D721Med (cell line): ENCODE measurements around the gene C1orf35.
A peak's percentile ranks its signal among the peaks of the same experiment; 100 is the strongest.

ENCODE experiments used
- DNase-seq: peaks from one replicate; pipeline ENCODE4 v3.0.0; 2011; ENCODE audit warnings: low spot score; ENCODE audit not compliant: insufficient read length
- FAIRE-seq: peaks from 2 replicates; lab custom pipeline; 2011; peaks lifted over from hg19 to GRCh38; lab: Jason Lieb, UNC
- CTCF ChIP-seq: IDR thresholded peaks from 2 replicates; pipeline ENCODE4 v1.5.1; 2012; ENCODE audit warnings: mild to moderate bottlenecking, control low read depth; ENCODE audit not compliant: insufficient read depth; ENCODE audit errors: missing control alignments

The C1orf35 gene

DNA sequence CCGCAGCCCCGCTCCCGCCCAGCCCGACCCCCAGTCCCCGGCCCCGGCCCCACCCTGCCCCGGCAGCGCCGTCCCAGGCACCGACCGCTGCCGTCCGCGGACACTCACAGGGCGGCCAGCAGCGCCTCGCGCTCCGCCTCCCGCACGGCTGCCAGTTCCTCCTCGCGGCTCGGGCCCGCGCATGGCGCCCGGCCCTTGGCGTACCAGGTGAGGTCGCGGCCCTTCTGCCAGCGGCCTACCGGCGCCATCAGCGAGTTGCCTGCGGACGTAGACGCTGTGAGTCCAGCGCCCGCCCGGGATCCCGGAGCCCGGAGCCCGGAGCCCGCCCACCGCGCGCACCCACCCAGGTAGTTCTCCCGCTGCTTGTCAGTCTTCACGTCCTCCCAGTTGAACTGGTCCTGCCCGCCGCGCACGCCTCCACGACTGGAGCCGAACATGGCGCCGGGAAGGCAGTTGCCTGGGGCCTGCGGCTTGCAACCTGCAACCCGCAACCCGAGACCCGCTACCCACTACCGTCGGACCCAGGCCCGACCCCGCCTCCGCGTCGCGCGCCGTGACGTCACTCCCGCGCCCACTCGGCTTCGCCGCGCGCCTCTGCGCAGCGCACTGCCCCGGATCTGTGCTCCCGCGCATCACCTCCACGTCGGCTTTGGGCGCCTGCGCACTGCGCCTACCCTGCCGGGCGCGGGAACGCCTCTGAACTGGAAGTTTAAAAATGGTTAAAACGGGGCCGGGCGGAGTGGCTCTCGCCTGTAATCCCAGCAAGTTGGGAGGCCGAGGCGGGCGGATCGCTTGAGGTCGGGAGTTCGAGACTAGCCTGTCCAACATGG lies at the start of gene C1orf35:
C1orf35 (minus strand) TSS at position 535 of the 830 bp plus-strand sequence; CDS start at position 437, 98 bp downstream.
- FAIRE-seq (no peak), DNase-seq (peak; percentile 100)
- TF ChIP-seq CTCF = no peak

DNA sequence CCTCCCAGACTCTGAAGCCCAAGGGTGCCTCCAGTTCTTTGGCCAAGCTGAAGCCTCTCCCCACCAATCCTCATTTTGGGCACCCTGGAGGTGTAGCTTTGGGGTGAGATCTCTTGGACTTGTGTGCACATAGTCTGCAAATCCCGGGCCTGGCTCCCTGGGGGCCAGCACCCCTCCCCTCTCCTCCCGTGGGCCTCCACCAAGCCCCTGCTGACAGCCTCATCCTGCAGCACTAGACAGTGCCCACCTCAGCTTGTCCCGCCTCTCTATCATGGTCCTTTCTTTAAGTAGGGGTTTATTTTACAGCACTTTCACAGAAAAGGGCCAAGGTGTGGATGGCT lies 49.8 kb upstream of the C1orf35 start:
- TF ChIP-seq CTCF = no peak
- no peak for DNase-seq
- no peak for FAIRE-seq

GRCh38 chr1:228152097-228152917 lies 49.2 kb upstream of the C1orf35 start:
- no peak for FAIRE-seq
- TF ChIP-seq CTCF = no peak
- DNase-seq = no peak

DNA sequence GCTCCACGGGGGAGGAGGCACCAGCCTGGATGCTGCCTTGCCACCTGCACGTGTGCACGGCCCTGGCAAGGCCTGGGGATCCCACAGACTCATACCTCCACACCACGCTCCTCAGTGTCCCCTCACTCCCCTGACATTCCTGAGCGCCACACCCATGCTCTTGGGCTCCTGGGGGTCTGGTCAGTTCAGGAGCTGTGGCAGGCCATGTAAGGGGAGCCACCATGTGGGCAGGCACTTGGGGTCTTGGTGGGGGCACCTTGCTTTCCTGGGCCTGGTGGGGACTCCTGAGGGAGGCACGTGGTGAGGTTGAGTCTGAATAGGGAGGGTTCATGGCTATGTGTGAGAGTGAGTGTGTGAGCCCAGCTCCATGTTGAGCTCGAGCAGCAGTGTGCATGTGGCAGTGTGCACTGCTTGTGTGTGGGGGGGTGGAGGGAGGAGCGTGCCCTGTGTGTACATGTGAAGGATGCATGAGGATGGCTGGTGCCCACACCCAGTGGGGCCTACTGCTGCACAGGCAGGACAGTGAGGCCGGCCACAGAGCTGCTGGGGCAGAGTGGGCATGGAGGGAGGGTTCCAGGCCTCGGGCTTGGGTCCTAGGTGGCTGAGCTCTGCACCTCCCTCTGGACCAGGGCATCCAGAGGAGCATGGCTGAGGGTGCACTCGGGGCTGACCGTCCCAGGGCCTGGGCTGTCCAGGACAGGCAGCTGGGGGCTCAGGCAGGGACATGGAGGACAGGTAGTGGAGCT lies 48.2 kb upstream of the C1orf35 start:
- TF ChIP-seq CTCF = no peak
- no peak for DNase-seq
- FAIRE-seq = no peak

DNA sequence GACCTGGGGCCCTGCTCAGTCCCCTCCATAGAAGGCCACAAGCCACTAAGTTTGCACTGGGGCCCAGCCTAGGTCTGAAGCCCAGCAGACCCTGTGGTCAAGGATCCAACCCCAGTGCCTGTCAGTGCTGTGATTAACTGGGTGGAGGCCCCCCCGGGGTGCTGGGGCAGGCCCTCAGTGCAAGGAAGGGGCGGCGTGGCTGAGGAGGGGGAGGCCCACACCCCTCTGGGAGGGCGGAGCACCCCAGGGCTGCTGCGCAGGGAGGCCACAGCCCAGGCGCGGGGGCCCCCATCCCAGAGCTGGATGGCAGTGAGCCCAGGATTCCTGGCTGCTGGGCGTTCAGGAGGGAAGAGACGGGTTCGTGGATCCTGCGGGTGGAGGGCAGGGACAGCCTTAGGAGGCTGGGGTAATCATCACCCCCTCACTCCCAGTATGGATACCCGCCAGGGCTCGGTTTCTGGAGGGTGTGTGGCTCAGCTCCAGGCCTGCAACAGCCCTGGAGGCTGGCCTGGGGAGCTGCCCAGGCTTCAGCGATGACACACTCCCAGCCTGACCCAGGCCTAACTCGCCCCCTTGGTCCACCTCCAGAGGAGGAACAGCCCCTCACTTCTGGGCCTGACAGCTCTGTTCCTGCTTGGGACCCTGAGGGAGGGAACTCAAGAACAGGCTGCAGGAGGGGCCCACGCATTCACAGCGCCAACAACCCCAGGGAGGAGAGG lies 47.5 kb upstream of the C1orf35 start:
- no peak for TF ChIP-seq CTCF
- DNase-seq = no peak
- FAIRE-seq = no peak

DNA sequence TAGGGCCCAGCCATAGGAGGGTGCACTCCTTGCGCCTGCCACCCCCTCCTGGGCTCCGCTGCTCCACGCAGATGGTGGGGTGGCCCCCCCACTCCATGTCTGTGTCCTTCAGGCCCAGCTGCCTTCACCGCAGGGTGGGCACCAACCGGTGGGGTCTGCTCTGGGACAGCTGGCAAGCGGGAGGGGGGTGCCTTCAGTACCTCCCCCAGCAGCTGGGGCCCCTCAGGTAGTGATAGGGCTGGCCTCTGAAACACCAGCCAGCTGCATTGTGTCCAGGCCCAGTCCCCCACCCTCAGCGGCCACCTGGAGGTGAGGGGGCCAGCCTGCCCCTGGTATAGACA lies 47.0 kb upstream of the C1orf35 start:
- no peak for TF ChIP-seq CTCF
- no peak for FAIRE-seq
- no peak for DNase-seq
